ENCODE results near the gene IFT88.

IFT88 gene

DNA sequence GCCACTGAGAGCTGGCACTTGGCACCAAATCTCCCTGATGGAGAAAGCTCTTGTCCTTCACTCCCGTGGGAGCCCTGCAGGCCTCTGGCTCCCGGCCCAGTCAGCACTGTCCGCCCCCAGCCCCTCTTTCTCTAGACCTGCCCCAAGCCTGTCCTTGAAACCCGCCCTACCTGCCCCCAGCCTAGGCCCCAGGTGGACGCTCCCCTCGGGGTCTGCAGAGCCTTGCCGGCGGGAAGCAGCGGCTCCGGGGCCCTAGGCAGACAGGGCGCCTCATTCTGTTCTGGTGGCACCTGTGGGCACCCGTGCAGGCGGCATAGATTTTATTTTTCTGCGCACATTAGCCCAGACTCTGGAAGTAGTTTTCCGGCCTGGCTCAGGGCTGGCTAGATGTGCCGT lies 154.1 kb downstream of the IFT88 start:
- DNase-seq = no peak
- intact Hi-C loops (cut with DNase I) = no loop called here

DNA sequence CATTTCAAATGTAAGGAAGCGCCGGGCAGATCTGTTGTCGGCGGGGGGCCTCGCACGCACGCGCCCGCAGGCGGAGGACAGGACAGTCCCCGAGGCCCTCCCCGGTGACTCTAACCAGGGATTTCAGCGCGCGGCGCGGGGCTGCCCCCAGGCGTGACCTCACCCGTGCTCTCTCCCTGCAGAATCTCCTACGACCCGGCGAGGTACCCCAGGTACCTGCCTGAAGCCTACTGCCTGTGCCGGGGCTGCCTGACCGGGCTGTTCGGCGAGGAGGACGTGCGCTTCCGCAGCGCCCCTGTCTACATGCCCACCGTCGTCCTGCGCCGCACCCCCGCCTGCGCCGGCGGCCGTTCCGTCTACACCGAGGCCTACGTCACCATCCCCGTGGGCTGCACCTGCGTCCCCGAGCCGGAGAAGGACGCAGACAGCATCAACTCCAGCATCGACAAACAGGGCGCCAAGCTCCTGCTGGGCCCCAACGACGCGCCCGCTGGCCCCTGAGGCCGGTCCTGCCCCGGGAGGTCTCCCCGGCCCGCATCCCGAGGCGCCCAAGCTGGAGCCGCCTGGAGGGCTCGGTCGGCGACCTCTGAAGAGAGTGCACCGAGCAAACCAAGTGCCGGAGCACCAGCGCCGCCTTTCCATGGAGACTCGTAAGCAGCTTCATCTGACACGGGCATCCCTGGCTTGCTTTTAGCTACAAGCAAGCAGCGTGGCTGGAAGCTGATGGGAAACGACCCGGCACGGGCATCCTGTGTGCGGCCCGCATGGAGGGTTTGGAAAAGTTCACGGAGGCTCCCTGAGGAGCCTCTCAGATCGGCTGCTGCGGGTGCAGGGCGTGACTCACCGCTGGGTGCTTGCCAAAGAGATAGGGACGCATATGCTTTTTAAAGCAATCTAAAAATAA lies 154.7 kb downstream of the IFT88 start:
- intact Hi-C loops (cut with DNase I) = no loop called here
- peak in 33 of 42 donors; percentile 17 to 78 (median 57) for DNase-seq

DNA sequence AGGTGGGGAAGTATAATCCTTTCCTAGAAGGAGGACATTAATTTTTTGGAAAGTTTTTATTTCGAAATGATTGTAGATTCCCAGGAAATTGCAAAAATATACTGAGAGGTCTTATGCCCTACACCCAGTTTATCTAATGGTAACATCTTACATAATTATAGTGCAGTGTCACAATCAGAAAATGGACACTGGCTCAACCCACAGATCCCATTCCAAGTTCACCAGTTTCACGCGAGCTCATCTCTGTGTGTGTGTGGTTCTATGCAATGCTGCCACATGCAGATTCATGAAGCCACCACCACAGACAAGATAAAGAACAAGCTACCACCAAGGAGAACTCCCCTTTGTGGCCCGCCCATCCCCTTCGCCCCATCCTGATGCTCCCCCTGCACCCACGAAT lies 160.9 kb downstream of the IFT88 start:
- DNase-seq = no peak
- intact Hi-C loops (cut with DNase I) = no loop called here

DNA sequence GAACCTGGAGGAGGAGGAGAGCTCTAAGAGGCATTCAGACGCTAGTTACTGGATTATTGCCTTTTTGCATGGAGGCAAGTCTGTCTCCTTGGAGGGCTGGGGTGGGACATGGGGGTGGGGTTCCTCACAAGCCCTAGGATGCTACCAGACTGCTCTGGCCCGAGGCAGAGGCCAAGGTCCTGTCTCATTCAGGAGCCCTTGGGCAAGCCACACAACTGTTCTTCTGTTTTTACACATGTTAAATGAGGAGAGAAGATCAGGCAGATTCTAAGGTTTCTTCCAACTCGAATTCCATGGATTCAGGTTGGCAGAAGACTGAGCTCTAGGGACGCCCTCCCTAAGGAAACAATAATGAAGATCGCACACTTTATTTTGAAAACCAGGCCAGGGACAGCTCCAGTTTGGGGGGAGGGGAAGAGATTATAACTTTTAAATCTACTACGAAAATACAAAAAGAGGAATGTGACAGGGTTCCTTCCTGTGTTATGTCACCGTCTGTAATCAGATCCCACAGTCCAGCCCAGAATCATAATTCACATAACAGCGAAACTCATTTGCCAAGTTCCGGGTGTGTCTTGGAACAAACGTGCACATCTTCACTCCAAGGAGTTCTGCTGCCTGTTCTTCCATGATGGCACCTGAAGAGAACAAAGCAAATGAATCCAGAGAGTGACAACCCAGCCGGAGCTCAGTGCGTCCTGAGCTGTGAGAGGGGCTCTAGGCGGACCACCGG lies 161.8 kb downstream of the IFT88 start:
- no peak for DNase-seq
- intact Hi-C loops (cut with DNase I) = no loop called here

DNA sequence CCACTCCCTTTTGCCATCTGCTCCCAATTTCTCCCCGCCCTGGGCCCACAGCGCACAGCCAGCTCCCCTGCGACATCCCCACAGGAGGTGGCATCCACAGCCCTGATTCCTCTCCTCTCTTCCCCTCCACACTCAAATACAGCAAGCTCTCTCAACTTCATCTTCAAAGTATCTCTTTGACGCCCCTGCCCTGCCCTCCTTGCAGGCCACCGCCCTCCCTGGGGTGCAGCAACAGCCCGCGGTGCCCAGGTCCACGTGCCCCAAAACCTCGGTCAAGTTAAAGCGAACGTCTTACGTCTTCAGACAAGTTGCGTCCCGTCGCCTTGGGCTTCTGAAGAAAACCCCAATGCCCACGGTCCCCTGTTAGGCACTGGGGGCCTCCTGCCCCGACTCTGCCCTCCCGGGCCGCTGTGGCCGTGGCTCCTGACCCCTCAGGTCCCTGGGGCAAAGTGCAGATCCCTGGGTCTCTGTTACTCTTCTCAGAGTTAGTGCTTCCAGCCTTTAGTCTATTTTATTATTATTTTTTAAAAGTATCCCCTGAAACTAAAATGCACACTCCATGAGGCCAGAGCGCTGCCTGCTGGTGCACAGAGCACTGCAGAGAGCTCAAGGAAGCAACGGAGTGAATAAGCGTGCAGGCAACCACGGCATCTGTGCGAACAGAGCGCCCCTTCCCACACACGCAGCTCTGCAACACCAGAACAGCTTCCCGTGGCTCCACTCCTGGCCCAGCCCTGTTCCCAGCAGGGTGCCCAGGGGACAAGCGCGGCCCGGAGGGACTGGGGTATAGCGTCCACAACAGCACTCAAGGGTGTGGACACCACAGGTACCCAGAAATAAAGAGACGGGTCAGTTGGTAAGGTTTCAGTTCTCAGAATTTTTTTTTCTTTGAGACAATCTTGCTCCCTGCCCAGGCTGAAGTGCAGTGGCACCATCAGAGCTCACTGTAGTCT lies 163.0 kb downstream of the IFT88 start:
- intact Hi-C loops (cut with DNase I) = no loop called here

DNA sequence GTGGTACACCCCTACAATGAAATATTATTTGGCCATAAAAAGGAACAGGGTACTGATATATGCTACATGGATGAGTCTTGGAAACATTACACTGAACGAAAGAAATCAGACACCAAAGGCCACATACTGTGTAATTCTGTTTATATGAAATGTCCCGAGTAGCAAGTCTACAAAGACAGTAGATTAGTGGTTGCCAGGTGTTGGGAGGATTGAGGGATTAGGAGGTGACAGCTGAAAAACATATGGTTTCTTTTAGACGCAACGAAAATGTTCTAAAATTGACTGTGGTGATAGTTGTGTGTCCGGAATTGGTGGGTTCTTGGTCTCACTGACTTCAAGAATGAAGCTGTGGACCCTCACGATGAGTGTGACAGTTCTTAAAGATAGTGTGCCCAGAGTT lies 171.7 kb downstream of the IFT88 start:
- intact Hi-C loops (cut with DNase I) = no loop called here
- DNase-seq = no peak

More for the DNA sequence above, 163.0 kb downstream of the IFT88 start:
- no peak for DNase-seq

DNA sequence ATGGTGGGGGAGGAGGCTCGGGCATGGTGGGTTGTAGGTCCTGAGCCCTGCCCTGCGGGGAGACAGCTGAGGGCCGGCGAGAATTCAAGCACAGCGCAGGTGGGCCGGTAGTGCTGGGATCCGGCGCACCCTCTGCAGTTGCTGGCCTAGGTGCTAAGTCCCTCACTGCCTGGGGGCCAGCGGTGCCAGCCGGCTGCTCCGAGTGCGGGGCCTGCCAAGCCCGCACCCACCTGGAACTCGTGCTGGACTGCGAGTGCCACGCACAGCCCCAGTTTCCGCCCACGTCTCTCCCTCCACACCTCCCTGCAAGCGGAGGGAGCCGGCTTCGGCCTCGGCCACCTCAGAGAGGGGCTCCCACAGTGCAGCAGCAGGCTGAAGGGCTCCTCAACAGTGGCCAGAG lies 173.1 kb downstream of the IFT88 start:
- intact Hi-C loops (cut with DNase I) = no loop called here
- no peak for DNase-seq

Measured in head of caudate nucleus (tissue), 42 donors.